Measurements from ENCODE around the gene TSPAN8.

Gene TSPAN8

DNA sequence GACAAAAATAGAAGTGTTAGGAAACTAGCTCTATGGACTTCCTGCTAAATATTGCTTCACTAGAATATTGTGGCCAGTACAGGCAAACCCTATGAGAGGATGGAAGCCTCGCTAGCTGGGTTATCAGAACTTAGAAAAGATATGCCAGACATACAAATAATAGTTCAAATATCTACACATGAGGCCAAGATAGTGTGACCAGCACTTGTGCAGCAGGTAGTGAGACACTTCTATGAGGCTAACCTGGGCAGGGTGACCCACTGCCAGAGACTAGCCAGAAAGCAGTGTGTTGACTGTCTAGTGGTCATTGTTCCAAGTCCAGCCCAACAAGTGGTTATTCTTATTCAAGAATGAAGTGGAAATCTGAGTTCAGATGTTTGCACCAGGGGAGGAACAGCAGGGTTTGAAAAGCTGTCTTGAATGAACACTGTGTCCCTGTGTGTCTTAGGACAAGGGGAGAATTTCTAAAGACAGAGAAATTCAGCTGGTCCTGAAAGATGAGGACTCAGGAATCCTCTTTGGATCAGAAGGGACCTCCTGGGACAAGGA, 16.3 kb downstream of the TSPAN8 start:
- TF ChIP-seq, protein P1, sequence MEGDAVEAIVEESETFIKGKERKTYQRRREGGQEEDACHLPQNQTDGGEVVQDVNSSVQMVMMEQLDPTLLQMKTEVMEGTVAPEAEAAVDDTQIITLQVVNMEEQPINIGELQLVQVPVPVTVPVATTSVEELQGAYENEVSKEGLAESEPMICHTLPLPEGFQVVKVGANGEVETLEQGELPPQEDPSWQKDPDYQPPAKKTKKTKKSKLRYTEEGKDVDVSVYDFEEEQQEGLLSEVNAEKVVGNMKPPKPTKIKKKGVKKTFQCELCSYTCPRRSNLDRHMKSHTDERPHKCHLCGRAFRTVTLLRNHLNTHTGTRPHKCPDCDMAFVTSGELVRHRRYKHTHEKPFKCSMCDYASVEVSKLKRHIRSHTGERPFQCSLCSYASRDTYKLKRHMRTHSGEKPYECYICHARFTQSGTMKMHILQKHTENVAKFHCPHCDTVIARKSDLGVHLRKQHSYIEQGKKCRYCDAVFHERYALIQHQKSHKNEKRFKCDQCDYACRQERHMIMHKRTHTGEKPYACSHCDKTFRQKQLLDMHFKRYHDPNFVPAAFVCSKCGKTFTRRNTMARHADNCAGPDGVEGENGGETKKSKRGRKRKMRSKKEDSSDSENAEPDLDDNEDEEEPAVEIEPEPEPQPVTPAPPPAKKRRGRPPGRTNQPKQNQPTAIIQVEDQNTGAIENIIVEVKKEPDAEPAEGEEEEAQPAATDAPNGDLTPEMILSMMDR (IDR thresholded peaks at IDR 0.05; ENCODE audit: borderline replicate concordance, insufficient read depth, low read depth, low read length) = no peak
- H3K4me3 ChIP-seq (ENCODE audit: low read depth, low read length) = no peak overlapping the region

DNA sequence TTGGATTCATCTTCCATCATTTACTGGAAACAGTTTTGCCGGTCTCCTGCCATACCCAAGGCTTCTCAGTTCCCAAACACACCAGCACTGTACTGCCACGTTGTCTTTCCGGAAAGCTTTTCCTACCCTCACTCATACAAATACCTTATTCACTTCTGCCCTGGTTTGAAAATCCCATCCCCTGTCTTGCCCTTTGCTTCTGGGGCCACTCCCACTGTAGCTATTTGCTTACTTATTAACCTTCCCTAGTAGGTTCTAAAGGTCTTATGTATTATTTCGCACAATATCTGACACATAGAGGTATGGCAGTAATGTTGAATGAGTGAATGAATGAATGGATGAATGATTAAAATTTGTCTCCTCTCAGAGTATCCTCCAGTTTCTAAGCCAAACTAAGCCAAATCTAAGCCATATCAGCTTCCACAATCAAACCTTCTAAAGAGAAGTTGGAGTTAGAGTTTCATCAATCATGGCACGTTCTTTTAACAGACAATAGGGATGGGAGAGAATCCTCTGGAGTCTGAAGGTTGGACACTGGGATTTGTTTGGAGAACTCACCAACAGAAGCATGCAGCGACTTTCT, 18.6 kb downstream of the TSPAN8 start:
- H3K4me3 ChIP-seq (ENCODE audit: low read depth, low read length) = no peak overlapping the region
- TF ChIP-seq, protein P1 (IDR thresholded peaks at IDR 0.05; ENCODE audit: borderline replicate concordance, insufficient read depth, low read depth, low read length) = no peak

DNA sequence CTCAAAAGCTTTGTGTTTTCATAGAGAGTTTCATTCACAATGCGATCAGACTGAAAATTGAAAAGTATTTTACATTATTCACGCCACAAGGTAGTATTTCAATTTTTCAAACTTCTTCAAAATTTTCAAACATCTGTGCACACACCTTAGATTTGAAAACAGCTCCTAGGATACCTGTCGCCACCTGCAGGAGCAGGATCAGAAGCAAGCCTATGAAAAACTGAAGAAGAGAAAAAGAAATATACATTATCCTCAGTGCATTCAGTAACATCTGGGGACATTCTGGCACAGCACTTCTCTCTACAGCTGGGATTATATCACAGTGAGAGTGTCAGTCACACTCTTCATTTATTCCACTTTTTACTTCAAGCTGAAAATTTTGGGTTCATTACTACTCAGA, 19.8 kb downstream of the TSPAN8 start:
- no peak overlapping the region for H3K4me3 ChIP-seq (ENCODE audit: low read depth, low read length)
- TF ChIP-seq, protein P1 (IDR thresholded peaks at IDR 0.05; ENCODE audit: borderline replicate concordance, insufficient read depth, low read depth, low read length) = no peak

DNA sequence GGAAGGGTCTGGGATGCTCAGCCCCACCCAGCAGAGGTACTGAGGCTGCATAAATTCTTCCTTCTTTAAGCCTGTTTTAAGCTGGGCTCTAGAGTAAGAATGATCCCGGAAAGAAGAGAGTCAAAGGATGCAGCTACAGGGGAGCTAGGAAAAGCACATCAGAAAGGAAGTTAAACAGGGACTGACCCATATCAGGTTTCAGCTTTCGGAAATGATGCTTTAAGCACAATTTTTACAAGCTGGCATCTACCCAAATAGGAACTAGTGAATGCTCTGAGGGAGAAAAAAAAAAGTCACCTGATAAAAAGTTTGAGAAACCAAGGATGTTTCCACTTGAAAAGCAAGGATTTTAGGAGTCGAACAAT, 22.0 kb downstream of the TSPAN8 start:
- TF ChIP-seq, protein P1 (IDR thresholded peaks at IDR 0.05; ENCODE audit: borderline replicate concordance, insufficient read depth, low read depth, low read length) = no peak
- H3K4me3 ChIP-seq (ENCODE audit: low read depth, low read length) = no peak overlapping the region

DNA sequence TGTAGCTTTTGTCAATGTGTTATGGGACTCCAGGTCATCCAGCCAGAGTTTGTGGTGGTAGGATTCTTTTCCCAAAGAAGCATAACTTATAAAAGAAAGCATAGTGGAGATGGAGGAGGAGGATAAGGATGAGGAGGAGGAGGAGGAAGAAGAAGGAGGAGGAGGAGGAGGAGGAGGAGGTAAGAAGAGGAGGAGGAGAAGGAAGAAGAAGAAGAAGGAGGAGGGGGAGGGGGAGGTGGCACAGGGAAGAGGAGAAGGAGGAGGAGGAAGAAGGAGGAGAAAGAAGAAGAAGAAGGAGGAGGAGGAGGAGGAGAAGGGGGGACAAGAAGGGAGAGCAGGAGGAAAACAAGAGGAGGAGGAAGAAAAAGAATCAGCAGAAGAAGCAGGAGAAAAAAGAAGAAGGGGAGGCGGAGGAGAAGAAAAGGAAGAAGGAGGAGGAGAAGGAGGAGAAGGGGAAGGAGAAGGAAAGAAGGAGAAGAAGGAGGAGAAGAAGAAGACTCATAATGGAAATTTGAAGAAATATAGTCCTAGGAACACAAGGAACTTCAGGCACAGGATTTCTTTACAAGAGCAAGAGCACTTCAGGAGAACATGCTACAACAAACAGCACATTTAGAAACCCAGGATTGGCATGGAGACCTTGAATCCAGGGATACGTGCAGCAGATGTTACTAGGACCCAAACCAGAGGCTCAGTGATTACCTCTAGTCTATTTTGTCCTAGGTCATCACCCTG, 22.6 kb downstream of the TSPAN8 start:
- TF ChIP-seq, protein P1 (IDR thresholded peaks at IDR 0.05; ENCODE audit: borderline replicate concordance, insufficient read depth, low read depth, low read length) = no peak
- H3K4me3 ChIP-seq (ENCODE audit: low read depth, low read length) = no peak overlapping the region

DNA sequence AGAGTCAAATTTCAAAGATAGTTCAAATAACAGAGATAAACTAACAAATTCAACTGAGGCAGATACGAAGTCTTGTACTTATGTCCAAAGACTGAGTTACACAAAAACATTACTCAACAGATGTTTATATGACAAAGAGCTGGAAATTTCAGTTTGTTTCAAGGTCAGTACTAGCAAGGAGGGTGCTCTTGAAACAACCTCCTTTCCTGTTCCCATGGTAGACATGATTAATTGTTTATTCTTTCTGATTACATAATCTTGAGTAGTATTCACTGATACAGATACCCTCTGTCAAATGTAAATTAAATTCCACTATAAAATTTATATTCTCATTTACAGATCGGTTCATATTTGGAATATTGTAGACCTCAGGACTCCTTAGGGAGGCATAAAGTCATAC, 23.4 kb downstream of the TSPAN8 start:
- TF ChIP-seq, protein P1 (IDR thresholded peaks at IDR 0.05; ENCODE audit: borderline replicate concordance, insufficient read depth, low read depth, low read length) = no peak
- H3K4me3 ChIP-seq (ENCODE audit: low read depth, low read length) = no peak overlapping the region

Measured in GM12875 (cell line).